SK-N-MC (cell line): Measurements from ENCODE around the gene SLC25A4.
A peak's percentile ranks its signal among the peaks of the same experiment; 100 is the strongest.

Experiments
- DNase-seq: peaks from one replicate; pipeline ENCODE4 v3.0.0-alpha.2; 2011; ENCODE audit warnings: low read depth, low spot score
- H3K27ac ChIP-seq: fragments of 200-600 bp; sonication (generic); 2 replicates; pipeline ENCODE4 v1.5.1; 2016; ENCODE audit warnings: mixed run types
- H3K36me3 ChIP-seq: fragments of 200-600 bp; sonication (generic); 2 replicates; pipeline ENCODE4 v1.6.1; 2017; ENCODE audit warnings: antibody characterized with exemption, low read length, mixed read lengths; ENCODE audit not compliant: insufficient read depth
- H3K4me3 ChIP-seq: fragments of 200-600 bp; sonication (generic); 2 replicates; pipeline ENCODE4 v1.5.1; 2016
- H3K9ac ChIP-seq: fragments of 200-600 bp; sonication (generic); 2 replicates; pipeline ENCODE4 v1.8.0; 2017; ENCODE audit warnings: mixed run types, mixed read lengths; ENCODE audit not compliant: insufficient read length
- H3K9me3 ChIP-seq: fragments of 200-600 bp; sonication (generic); 2 replicates; pipeline ENCODE4 v1.6.1; 2017; ENCODE audit warnings: low read depth, mild to moderate bottlenecking, antibody characterized with exemption, low read length, moderate library complexity, mixed read lengths
- EZH2 ChIP-seq: fragments of 200-600 bp; sonication (generic); IDR thresholded peaks from one replicate; pipeline ENCODE4 v1.6.1; 2017; ENCODE audit warnings: antibody characterized with exemption
- FOXP2 ChIP-seq: optimal IDR thresholded peaks from 2 replicates; pipeline ENCODE3; 2011; ENCODE audit warnings: mild to moderate bottlenecking, moderate library complexity; ENCODE audit not compliant: insufficient read depth; ENCODE audit errors: extremely low read length, control extremely low read depth
- POLR2AphosphoS5 ChIP-seq: IDR thresholded peaks from 2 replicates; pipeline ENCODE4 v1.6.1; 2012; ENCODE audit warnings: mild to moderate bottlenecking, low read depth, low read length, borderline replicate concordance

The SLC25A4 gene

GRCh38 chr4:185128272-185129119 lies 14.6 kb upstream of the SLC25A4 start:
- TF ChIP-seq POLR2AphosphoS5, result no peak
- no peak for TF ChIP-seq FOXP2
- no peak for TF ChIP-seq EZH2
- H3K27ac ChIP-seq, result no peak overlapping the region
- no peaks in the 10 kb centered on the region for H3K9me3 ChIP-seq
- H3K9ac ChIP-seq, result no peak overlapping the region
- no peaks in the 10 kb centered on the region for H3K36me3 ChIP-seq
- no peak overlapping the region for H3K4me3 ChIP-seq
- no peak for DNase-seq

- Histone ChIP-seq H3K27ac (no peak overlapping the region), H3K36me3 (no peaks in the 10 kb centered on the region), H3K9me3 (no peaks in the 10 kb centered on the region), H3K9ac (no peak overlapping the region), H3K4me3 (no peak overlapping the region)
- DNase-seq, result peak; percentile 45
- TF ChIP-seq POLR2AphosphoS5 (no peak), EZH2 (no peak), FOXP2 (no peak)
Observed at GRCh38 chr4:185134307-185134869, 8.7 kb upstream of the SLC25A4 start.

- Histone ChIP-seq H3K4me3 (no peak overlapping the region), H3K27ac (no peak overlapping the region), H3K9me3 (no peaks in the 10 kb centered on the region), H3K36me3 (no peaks in the 10 kb centered on the region), H3K9ac (no peak overlapping the region)
- no peak for TF ChIP-seq EZH2
- no peak for TF ChIP-seq FOXP2
- TF ChIP-seq POLR2AphosphoS5, result no peak
- DNase-seq, result no peak
Observed at GRCh38 chr4:185137233-185137925, 5.7 kb upstream of the SLC25A4 start.

GRCh38 chr4:185138161-185138560 lies 4.9 kb upstream of the SLC25A4 start:
- no peak overlapping the region for H3K4me3 ChIP-seq
- TF ChIP-seq FOXP2 (no peak), POLR2AphosphoS5 (no peak), EZH2 (no peak)
- H3K9me3 ChIP-seq, result no peaks in the 10 kb centered on the region
- DNase-seq, result no peak
- H3K9ac ChIP-seq, result no peak overlapping the region
- no peak overlapping the region for H3K27ac ChIP-seq
- H3K36me3 ChIP-seq, result no peaks in the 10 kb centered on the region

GRCh38 chr4:185139736-185140135 lies 3.3 kb upstream of the SLC25A4 start:
- Histone ChIP-seq H3K27ac (no peak overlapping the region), H3K9ac (no peak overlapping the region), H3K36me3 (no peaks in the 10 kb centered on the region), H3K4me3 (no peak overlapping the region), H3K9me3 (no peaks in the 10 kb centered on the region)
- DNase-seq, result no peak
- TF ChIP-seq FOXP2 (no peak), EZH2 (no peak)

GRCh38 chr4:185141777-185142176 lies 1.3 kb upstream of the SLC25A4 start:
- Histone ChIP-seq H3K4me3 (no peak overlapping the region), H3K27ac (no peak overlapping the region), H3K9me3 (no peaks in the 10 kb centered on the region), H3K9ac (no peak overlapping the region), H3K36me3 (0 out of 2 replicates have a peak, but pooled peaks cover 4% of the 10 kb centered on the region)
- no peak for DNase-seq
- TF ChIP-seq EZH2 (no peak), POLR2AphosphoS5 (no peak), FOXP2 (no peak)

- TF ChIP-seq POLR2AphosphoS5 (no peak), EZH2 (no peak), FOXP2 (no peak)
- Histone ChIP-seq H3K9me3 (no peaks in the 10 kb centered on the region), H3K4me3 (peak overlapping the region; percentile 89), H3K36me3 (0 out of 2 replicates have a peak, but pooled peaks cover 5% of the 10 kb centered on the region), H3K9ac (peak overlapping the region; percentile 72), H3K27ac (no peak overlapping the region)
- DNase-seq, result no peak
Observed at GRCh38 chr4:185142564-185142911, 528 bp upstream of the SLC25A4 start.

GRCh38 chr4:185143601-185143969 lies 519 bp downstream of the SLC25A4 start:
- H3K4me3 ChIP-seq, result peak overlapping the region; percentile 89
- H3K9me3 ChIP-seq, result no peaks in the 10 kb centered on the region
- H3K36me3 ChIP-seq, result 0 out of 2 replicates have a peak, but pooled peaks cover 5% of the 10 kb centered on the region
- TF ChIP-seq POLR2AphosphoS5, result no peak
- TF ChIP-seq EZH2, result no peak
- no peak for TF ChIP-seq FOXP2
- no peak overlapping the region for H3K27ac ChIP-seq
- DNase-seq, result no peak
- H3K9ac ChIP-seq, result peak overlapping the region; percentile 69

- DNase-seq, result no peak
- H3K27ac ChIP-seq, result no peak overlapping the region
- H3K9me3 ChIP-seq, result no peaks in the 10 kb centered on the region
- H3K4me3 ChIP-seq, result no peak overlapping the region
- no peak overlapping the region for H3K9ac ChIP-seq
- TF ChIP-seq EZH2, result no peak
- TF ChIP-seq FOXP2, result no peak
- TF ChIP-seq POLR2AphosphoS5, result no peak
- H3K36me3 ChIP-seq, result 0 out of 2 replicates have a peak, but pooled peaks cover 5% of the 10 kb centered on the region
Observed at GRCh38 chr4:185144601-185145240, 1.7 kb downstream of the SLC25A4 start.
